Trophoblast cell (in vitro differentiated cells and primary cell): ENCODE data around the gene USH2A.
A peak's percentile ranks its signal among the peaks of the same experiment; 100 is the strongest.

Experiments
- DNase-seq, 2 donors: peaks; one replicate each; pipeline ENCODE4 v3.0.0-alpha.2; 2016
- H2AFZ ChIP-seq: 2 replicates; pipeline ENCODE4 v1.6.1; 2013; ENCODE audit warnings: low read length, moderate library complexity, mild to moderate bottlenecking; ENCODE audit not compliant: insufficient read depth, poor library complexity
- H2AK5ac ChIP-seq: 2 replicates; pipeline ENCODE4 v1.6.1; 2013; ENCODE audit warnings: mild to moderate bottlenecking, low read length
- H2BK120ac ChIP-seq: 2 replicates; pipeline ENCODE4 v1.6.1; 2013; ENCODE audit warnings: low read length, mild to moderate bottlenecking, moderate library complexity; ENCODE audit not compliant: insufficient read depth, poor library complexity
- H2BK12ac ChIP-seq: 2 replicates; pipeline ENCODE4 v1.6.1; 2013; ENCODE audit warnings: mild to moderate bottlenecking, low read length, moderate library complexity
- H2BK5ac ChIP-seq: 2 replicates; pipeline ENCODE4 v1.6.1; 2013; ENCODE audit warnings: low read length, low read depth, moderate library complexity, mild to moderate bottlenecking; ENCODE audit not compliant: poor library complexity
- H3K14ac ChIP-seq: 2 replicates; pipeline ENCODE4 v1.6.1; 2013; ENCODE audit warnings: mild to moderate bottlenecking, low read length
- H3K18ac ChIP-seq: 2 replicates; pipeline ENCODE4 v1.6.1; 2013; ENCODE audit warnings: mild to moderate bottlenecking, low read length
- H3K23ac ChIP-seq: 2 replicates; pipeline ENCODE4 v1.6.1; 2013; ENCODE audit warnings: low read length
- H3K27ac ChIP-seq: 2 replicates; pipeline ENCODE4 v1.5.1; 2013; ENCODE audit warnings: low read depth, mild to moderate bottlenecking, inconsistent platforms, low read length, moderate library complexity
- H3K27me3 ChIP-seq: 2 replicates; pipeline ENCODE4 v1.6.1; 2013; ENCODE audit warnings: inconsistent platforms, mild to moderate bottlenecking, low read length, moderate library complexity; ENCODE audit not compliant: insufficient read depth
- H3K36me3 ChIP-seq, 2 experiments: 1 replicate in 1 of 2; 2 replicates in 1 of 2; pipeline ENCODE4 v1.6.1; 2013; ENCODE audit warnings: low read length in 2 of 2, mild to moderate bottlenecking in 2 of 2, moderate library complexity in 1 of 2; ENCODE audit not compliant: insufficient read depth in 2 of 2, control insufficient read depth in 1 of 2
- H3K4ac ChIP-seq: 2 replicates; pipeline ENCODE4 v1.6.1; 2013; ENCODE audit warnings: low read depth, mild to moderate bottlenecking, low read length, moderate library complexity
- H3K4me1 ChIP-seq, 2 experiments: 1 replicate in 1 of 2; 2 replicates in 1 of 2; pipeline ENCODE4 v1.6.1; 2013; ENCODE audit warnings: low read length in 2 of 2, mild to moderate bottlenecking in 2 of 2, moderate library complexity in 1 of 2; ENCODE audit not compliant: insufficient read depth in 2 of 2, control insufficient read depth in 1 of 2
- H3K4me2 ChIP-seq: 2 replicates; pipeline ENCODE4 v1.6.1; 2013; ENCODE audit warnings: inconsistent platforms, mild to moderate bottlenecking, low read length, moderate library complexity
- H3K4me3 ChIP-seq: 2 replicates; pipeline ENCODE4 v1.5.1; 2013; ENCODE audit warnings: mild to moderate bottlenecking, low read depth, low read length, inconsistent platforms
- H3K79me1 ChIP-seq: one replicate; pipeline ENCODE4 v1.6.1; 2013; ENCODE audit warnings: low read length
- H3K79me2 ChIP-seq: 2 replicates; pipeline ENCODE4 v1.6.1; 2013; ENCODE audit warnings: low read length, mild to moderate bottlenecking; ENCODE audit not compliant: control insufficient read depth, insufficient read depth, poor library complexity
- H3K9ac ChIP-seq: 2 replicates; pipeline ENCODE4 v1.6.1; 2013; ENCODE audit warnings: mild to moderate bottlenecking, low read length
- H3K9me3 ChIP-seq: 2 replicates; pipeline ENCODE4 v1.6.1; 2013; ENCODE audit warnings: low read depth, mild to moderate bottlenecking, control low read depth, inconsistent platforms, low read length; ENCODE audit not compliant: insufficient read depth
- H4K12ac ChIP-seq: 2 replicates; pipeline ENCODE4 v1.6.1; 2013; ENCODE audit warnings: low read depth, mild to moderate bottlenecking, low read length, moderate library complexity
- H4K8ac ChIP-seq: 2 replicates; pipeline ENCODE4 v1.6.1; 2013; ENCODE audit warnings: low read depth, mild to moderate bottlenecking, low read length, moderate library complexity
- H4K91ac ChIP-seq: one replicate; pipeline ENCODE4 v1.6.1; 2013; ENCODE audit warnings: low read depth, mild to moderate bottlenecking, low read length, moderate library complexity
- WGBS: extraction: QIAGEN DNeasy Blood & Tissue Kit; methylation state at CpG from one replicate; pipeline ENCODE4 v1.1.7; 2013; ENCODE audit warnings: missing lambda C conversion rate; ENCODE audit not compliant: insufficient read length, insufficient coverage; ENCODE audit errors: extremely low coverage; 5-methylcytosine and 5-hydroxymethylcytosine counted together

USH2A gene

GRCh38 chr1:215835951-215836350 lies 587.3 kb downstream of the USH2A start:
- Histone ChIP-seq H2BK120ac (no peak overlapping the region), H3K4me1 (no peaks in the 10 kb centered on the region), H3K27ac (no peak overlapping the region), H3K23ac (no peak overlapping the region), H3K9me3 (no peaks in the 10 kb centered on the region), H2BK12ac (no peak overlapping the region), H3K79me1 (no peaks in the 10 kb centered on the region), H3K18ac (no peak overlapping the region), H3K4ac (no peak overlapping the region), H3K27me3 (no peaks in the 10 kb centered on the region), H3K36me3 (no peaks in the 10 kb centered on the region), H2BK5ac (no peak overlapping the region), H4K91ac (no peak overlapping the region), H3K79me2 (no peaks in the 10 kb centered on the region), H2AK5ac (no peak overlapping the region), H3K4me2 (no peak overlapping the region), H4K12ac (no peak overlapping the region), H2AFZ (no peak overlapping the region), H3K14ac (no peak overlapping the region), H3K4me3 (no peak overlapping the region), H3K9ac (no peak overlapping the region), H4K8ac (no peak overlapping the region)
- DNase-seq = peak; percentile 16 to 57
- WGBS = no CpG with 5 or more reads among the region's 2 CpGs

- no peak overlapping the region for H3K27ac ChIP-seq
- H2BK5ac ChIP-seq = no peak overlapping the region
- H2AFZ ChIP-seq = no peak overlapping the region
- H4K91ac ChIP-seq = no peak overlapping the region
- H3K4ac ChIP-seq = no peak overlapping the region
- no peaks in the 10 kb centered on the region for H3K79me2 ChIP-seq
- no peak overlapping the region for H3K18ac ChIP-seq
- no peak overlapping the region for H4K12ac ChIP-seq
- H3K27me3 ChIP-seq = no peaks in the 10 kb centered on the region
- H4K8ac ChIP-seq = no peak overlapping the region
- H3K4me3 ChIP-seq = no peak overlapping the region
- H3K14ac ChIP-seq = no peak overlapping the region
- no peaks in the 10 kb centered on the region for H3K79me1 ChIP-seq
- no peak overlapping the region for H3K9ac ChIP-seq
- no peak overlapping the region for H3K4me2 ChIP-seq
- no peak overlapping the region for H2AK5ac ChIP-seq
- H3K4me1 ChIP-seq = no peaks in the 10 kb centered on the region
- no peak overlapping the region for H3K23ac ChIP-seq
- peak in 1 of 2 donors; percentile 28 for DNase-seq
- H2BK120ac ChIP-seq = no peak overlapping the region
- H2BK12ac ChIP-seq = no peak overlapping the region
- WGBS = no CpG with 5 or more reads among the region's 3 CpGs
- no peaks in the 10 kb centered on the region for H3K36me3 ChIP-seq
- H3K9me3 ChIP-seq = no peaks in the 10 kb centered on the region
These were observed 589.1 kb downstream of the USH2A start for GRCh38 chr1:215833941-215834729.

GRCh38 chr1:215830226-215830810 lies 592.9 kb downstream of the USH2A start:
- Histone ChIP-seq H3K4me3 (no peak overlapping the region), H4K91ac (no peak overlapping the region), H3K4me2 (no peak overlapping the region), H3K18ac (no peak overlapping the region), H3K27ac (no peak overlapping the region), H2BK120ac (no peak overlapping the region), H3K4ac (no peak overlapping the region), H3K23ac (no peak overlapping the region), H4K12ac (no peak overlapping the region), H2AK5ac (no peak overlapping the region), H3K9me3 (no peaks in the 10 kb centered on the region), H3K4me1 (no peaks in the 10 kb centered on the region), H3K9ac (no peak overlapping the region), H4K8ac (no peak overlapping the region), H3K14ac (no peak overlapping the region), H2AFZ (no peak overlapping the region), H3K79me1 (no peaks in the 10 kb centered on the region), H2BK12ac (no peak overlapping the region), H2BK5ac (no peak overlapping the region), H3K36me3 (no peaks in the 10 kb centered on the region), H3K79me2 (no peaks in the 10 kb centered on the region), H3K27me3 (no peaks in the 10 kb centered on the region)
- no peak for DNase-seq
- whole genome bisulfite sequencing = no CpG with 5 or more reads among the region's 7 CpGs

- Histone ChIP-seq H3K4me3 (no peak overlapping the region), H3K18ac (no peak overlapping the region), H4K91ac (no peak overlapping the region), H3K4ac (no peak overlapping the region), H2BK5ac (no peak overlapping the region), H3K9me3 (no peaks in the 10 kb centered on the region), H2BK12ac (no peak overlapping the region), H3K9ac (no peak overlapping the region), H2AFZ (no peak overlapping the region), H3K4me1 (no peaks in the 10 kb centered on the region), H4K12ac (no peak overlapping the region), H3K79me1 (no peaks in the 10 kb centered on the region), H3K27me3 (no peaks in the 10 kb centered on the region), H2AK5ac (no peak overlapping the region), H2BK120ac (no peak overlapping the region), H3K4me2 (no peak overlapping the region), H3K27ac (no peak overlapping the region), H4K8ac (no peak overlapping the region), H3K23ac (no peak overlapping the region), H3K79me2 (no peaks in the 10 kb centered on the region), H3K14ac (no peak overlapping the region), H3K36me3 (no peaks in the 10 kb centered on the region)
- DNase-seq = peak; percentile 25 to 40
These were observed 598.2 kb downstream of the USH2A start for GRCh38 chr1:215825056-215825455.
